Activated CD8-positive, alpha-beta memory T cell treated with anti-CD3 and anti-CD28 coated beads, Interleukin-2, amount 50 U/mL, for 48 hours (primary cell): ENCODE results near the gene ALG9.
"Not testable (repeated sequence)": the region's sequence is repeated elsewhere in the genome, so short reads cannot be mapped to it uniquely, and the experiment has no call there.

Experiments used
- DNase-seq: peaks from one replicate; pipeline ENCODE4 v3.0.0-alpha.2; 2020

The ALG9 gene

GRCh38 chr11:111792955-111793500, 78.4 kb downstream of the ALG9 start:
- DNase-seq = no peak

GRCh38 chr11:111792314-111792713, 79.1 kb downstream of the ALG9 start:
- DNase-seq = no peak

- no peak for DNase-seq
These were observed 82.9 kb downstream of the ALG9 start for GRCh38 chr11:111788464-111788863.

GRCh38 chr11:111788051-111788450, 83.3 kb downstream of the ALG9 start:
- no peak for DNase-seq

GRCh38 chr11:111785886-111786412, 85.4 kb downstream of the ALG9 start:
- DNase-seq = no peak

GRCh38 chr11:111785076-111785475, 86.3 kb downstream of the ALG9 start:
- no peak for DNase-seq

GRCh38 chr11:111784311-111784710, 87.1 kb downstream of the ALG9 start:
- DNase-seq = not testable (repeated sequence)

GRCh38 chr11:111782109-111782741, 89.2 kb downstream of the ALG9 start:
- DNase-seq = no peak

- no peak for DNase-seq
These were observed 92.3 kb downstream of the ALG9 start for GRCh38 chr11:111779118-111779517.

- DNase-seq = no peak
These were observed 93.3 kb downstream of the ALG9 start for GRCh38 chr11:111778047-111778558.

- DNase-seq = no peak
These were observed 94.0 kb downstream of the ALG9 start for GRCh38 chr11:111777094-111778046.

GRCh38 chr11:111776398-111777093, 94.8 kb downstream of the ALG9 start:
- DNase-seq = no peak

GRCh38 chr11:111774955-111775710, 96.2 kb downstream of the ALG9 start:
- no peak for DNase-seq

GRCh38 chr11:111772535-111772934, 98.8 kb downstream of the ALG9 start:
- DNase-seq = no peak

- DNase-seq = not testable (repeated sequence)
These were observed 100.2 kb downstream of the ALG9 start for GRCh38 chr11:111771205-111771604.

GRCh38 chr11:111770581-111771134, 100.7 kb downstream of the ALG9 start:
- no peak for DNase-seq

- DNase-seq = no peak
These were observed 104.6 kb downstream of the ALG9 start for GRCh38 chr11:111766834-111767142.

GRCh38 chr11:111765984-111766833, 105.2 kb downstream of the ALG9 start, which contains the start of gene PPP2R1B:
TSS of gene PPP2R1B (minus strand) at chr11:111766389. CDS start at chr11:111766361, 28 bp downstream.
- DNase-seq = peak; percentile 88

- DNase-seq = no peak
These were observed 105.9 kb downstream of the ALG9 start for GRCh38 chr11:111765320-111765983.

GRCh38 chr11:111764621-111765020, 106.8 kb downstream of the ALG9 start:
- DNase-seq = no peak
